HEK293T (cell line): ENCODE measurements around the gene EIF6.

Experiments
- ARNT ChIP-seq: fragments of 450-650 bp; IDR thresholded peaks from 2 replicates; pipeline ENCODE4 v1.6.1; 2017; ENCODE audit warnings: mild to moderate bottlenecking
- BHLHE40 ChIP-seq: fragments of 450-650 bp; IDR thresholded peaks from 2 replicates; pipeline ENCODE4 v1.6.1; 2016; ENCODE audit warnings: mild to moderate bottlenecking, moderate library complexity, borderline replicate concordance
- ELF4 ChIP-seq: fragments of 450-650 bp; IDR thresholded peaks from 2 replicates; pipeline ENCODE4 v1.6.1; 2017; ENCODE audit warnings: antibody characterized with exemption
- FOXK2 ChIP-seq: fragments of 450-650 bp; IDR thresholded peaks from 2 replicates; pipeline ENCODE4 v1.6.1; 2016; ENCODE audit warnings: mild to moderate bottlenecking
- FOXM1 ChIP-seq: fragments of 450-650 bp; IDR thresholded peaks from 2 replicates; pipeline ENCODE4 v1.6.1; 2017; ENCODE audit warnings: mild to moderate bottlenecking, borderline replicate concordance
- HDGF ChIP-seq: fragments of 450-650 bp; IDR thresholded peaks from 2 replicates; pipeline ENCODE4 v1.6.1; 2017; ENCODE audit warnings: antibody characterized with exemption, borderline replicate concordance
- L3MBTL2 ChIP-seq: fragments of 450-650 bp; conservative IDR thresholded peaks from 2 replicates; pipeline ENCODE4 v1.6.1; 2016; ENCODE audit warnings: mild to moderate bottlenecking
- LEF1 ChIP-seq: fragments of 450-650 bp; IDR thresholded peaks from 2 replicates; pipeline ENCODE4 v1.6.1; 2017; ENCODE audit warnings: mild to moderate bottlenecking, borderline replicate concordance
- PKNOX1 ChIP-seq: fragments of 450-650 bp; IDR thresholded peaks from 2 replicates; pipeline ENCODE4 v1.6.1; 2016
- SP1 ChIP-seq: fragments of 450-650 bp; IDR thresholded peaks from 2 replicates; pipeline ENCODE4 v1.6.1; 2017
- SUZ12 ChIP-seq: fragments of 450-650 bp; IDR thresholded peaks from 2 replicates; pipeline ENCODE4 v1.6.1; 2016; ENCODE audit warnings: mild to moderate bottlenecking
- ZNF384 ChIP-seq: fragments of 450-650 bp; IDR thresholded peaks from 2 replicates; pipeline ENCODE4 v1.6.1; 2016

- no peak for TF ChIP-seq FOXK2
- no peak for TF ChIP-seq L3MBTL2
- TF ChIP-seq SP1, result no peak
- no peak for TF ChIP-seq HDGF
- no peak for TF ChIP-seq BHLHE40
- TF ChIP-seq ARNT, result no peak
- TF ChIP-seq PKNOX1, result no peak
- no peak for TF ChIP-seq SUZ12
- TF ChIP-seq ELF4, result no peak
- no peak for TF ChIP-seq FOXM1
- no peak for TF ChIP-seq ZNF384
- no peak for TF ChIP-seq LEF1
Observed at GRCh38 chr20:35240083-35240810, 44.3 kb downstream of the EIF6 start.
